HUES64 (cell line): ENCODE data around the gene TYSND1.

Source experiments
- H3K27ac ChIP-seq: 2 replicates; pipeline ENCODE4 v1.7.0; 2013; ENCODE audit warnings: low read depth, low read length, inconsistent platforms
- H3K27me3 ChIP-seq: 2 replicates; pipeline ENCODE4 v1.6.1; 2013; ENCODE audit warnings: mild to moderate bottlenecking, low read length; ENCODE audit not compliant: insufficient read depth
- H3K36me3 ChIP-seq: 2 replicates; pipeline ENCODE4 v1.6.1; 2013; ENCODE audit warnings: mild to moderate bottlenecking, low read length; ENCODE audit not compliant: insufficient read depth
- H3K4me1 ChIP-seq: 2 replicates; pipeline ENCODE4 v1.6.1; 2013; ENCODE audit warnings: mild to moderate bottlenecking, low read length, moderate library complexity; ENCODE audit not compliant: insufficient read depth
- H3K4me3 ChIP-seq: 2 replicates; pipeline ENCODE4 v1.5.1; 2013; ENCODE audit warnings: mild to moderate bottlenecking, low read length, moderate library complexity
- H3K9ac ChIP-seq: 2 replicates; pipeline ENCODE4 v1.6.1; 2013; ENCODE audit warnings: mild to moderate bottlenecking, low read depth, low read length
- H3K9me3 ChIP-seq: 2 replicates; pipeline ENCODE4 v1.6.1; 2013; ENCODE audit warnings: low read depth, low read length; ENCODE audit not compliant: insufficient read depth
- WGBS: fragments of 150-250, 120-280 bp; methylation state at CpG from one replicate; pipeline ENCODE4 v1.1.7; 2013; ENCODE audit warnings: missing lambda C conversion rate; 5-methylcytosine and 5-hydroxymethylcytosine counted together

The TYSND1 gene

DNA sequence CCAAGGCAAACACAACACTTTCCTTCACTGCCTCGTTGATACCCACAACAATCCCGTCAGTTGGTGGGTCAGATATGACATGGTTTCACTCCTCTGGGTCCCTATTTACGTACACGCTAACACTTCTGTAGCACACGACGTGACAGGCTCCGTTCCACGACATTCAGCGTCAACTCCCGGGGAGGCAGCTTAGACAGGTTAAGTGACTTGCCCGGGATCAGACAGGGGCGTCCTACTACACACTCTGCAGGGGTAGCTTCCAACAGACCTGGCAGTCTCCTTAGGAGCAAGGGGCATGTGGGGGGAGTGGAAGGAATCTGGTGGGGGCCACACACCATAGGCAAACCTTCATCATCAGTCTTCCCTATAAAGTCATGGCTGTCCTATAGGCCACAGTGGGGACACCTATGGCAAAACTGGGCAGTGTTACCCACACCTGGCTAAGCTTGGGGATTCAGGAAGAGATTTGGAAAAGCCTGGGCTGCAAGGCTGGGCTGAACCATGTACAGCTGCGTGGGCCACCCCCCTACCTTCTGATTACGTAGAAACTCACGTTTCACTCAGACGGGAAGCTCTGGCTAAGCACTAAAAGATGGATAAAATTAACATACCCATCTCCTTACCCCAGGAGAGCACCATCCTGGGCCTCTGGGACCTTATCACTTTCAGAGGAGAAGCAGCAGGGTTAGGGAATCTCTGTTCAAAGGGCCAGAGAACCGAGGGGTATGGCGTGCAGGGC lies 2.0 kb downstream of the TYSND1 start:
- 79% methylated on average over 18 of the region's 18 CpGs for WGBS
- H3K9ac ChIP-seq: no peak overlapping the region
- no peaks in the 10 kb centered on the region for H3K9me3 ChIP-seq
- peaks cover 7% of the 10 kb centered on the region for H3K27me3 ChIP-seq
- H3K4me3 ChIP-seq: peak overlapping the region; percentile 89
- peaks cover 3% of the 10 kb centered on the region; the same call in 1 of the 2 replicates for H3K36me3 ChIP-seq
- H3K4me1 ChIP-seq: peaks cover 6% of the 10 kb centered on the region; the same call in 1 of the 2 replicates
- H3K27ac ChIP-seq: no peak overlapping the region

DNA sequence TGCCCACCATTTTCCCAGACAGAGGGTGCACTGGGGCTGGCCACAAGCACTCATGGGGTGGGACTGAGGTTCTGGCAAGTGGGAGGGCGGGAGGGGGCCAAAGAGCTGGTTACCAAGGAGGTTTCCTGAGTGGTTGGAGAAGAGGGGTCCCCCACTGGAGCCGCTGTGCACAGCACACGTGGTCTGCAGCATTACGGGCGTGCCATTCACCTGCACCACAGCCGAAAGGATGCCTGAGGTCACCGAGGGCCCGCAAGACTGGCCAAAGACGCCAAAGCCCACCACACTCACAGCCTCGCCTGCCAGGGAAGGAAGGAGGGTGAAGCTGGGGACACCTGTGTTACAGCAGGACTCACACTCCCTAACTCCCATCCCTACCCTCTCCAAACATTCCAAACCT lies 3.9 kb downstream of the TYSND1 start:
- Histone ChIP-seq H3K4me3 (no peak overlapping the region), H3K27ac (no peak overlapping the region), H3K4me1 (peaks cover 5% of the 10 kb centered on the region; the same call in 1 of the 2 replicates), H3K36me3 (no peaks in the 10 kb centered on the region), H3K9me3 (no peaks in the 10 kb centered on the region), H3K9ac (no peak overlapping the region), H3K27me3 (peaks cover 7% of the 10 kb centered on the region)
- WGBS: 90% methylated on average over 10 of the region's 10 CpGs

DNA sequence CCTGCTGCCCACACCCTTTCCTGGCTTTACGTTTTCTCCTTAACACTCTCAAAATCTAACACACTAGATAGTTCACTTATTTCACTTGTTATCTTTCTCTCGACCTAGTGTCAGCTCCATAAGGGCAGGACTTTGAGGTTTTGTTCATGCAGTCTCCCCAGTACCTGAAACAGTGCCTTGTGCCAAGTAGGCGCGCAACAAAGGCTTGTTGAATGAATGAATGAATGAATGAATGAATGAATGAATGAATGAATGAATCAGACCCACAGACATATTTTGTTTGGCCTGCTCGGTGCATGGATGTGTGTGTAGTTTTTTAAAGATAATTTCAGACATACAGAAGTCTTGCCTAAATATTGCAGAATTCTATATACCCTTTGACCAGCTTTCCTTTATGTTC lies 6.2 kb downstream of the TYSND1 start:
- no peaks in the 10 kb centered on the region for H3K36me3 ChIP-seq
- H3K27ac ChIP-seq: no peak overlapping the region
- WGBS: 87% methylated on average over 5 of the region's 5 CpGs
- H3K9me3 ChIP-seq: no peaks in the 10 kb centered on the region
- no peaks in the 10 kb centered on the region; the same call in 1 of the 2 replicates for H3K4me1 ChIP-seq
- peaks cover 6% of the 10 kb centered on the region for H3K27me3 ChIP-seq
- H3K4me3 ChIP-seq: no peak overlapping the region
- no peak overlapping the region for H3K9ac ChIP-seq

DNA sequence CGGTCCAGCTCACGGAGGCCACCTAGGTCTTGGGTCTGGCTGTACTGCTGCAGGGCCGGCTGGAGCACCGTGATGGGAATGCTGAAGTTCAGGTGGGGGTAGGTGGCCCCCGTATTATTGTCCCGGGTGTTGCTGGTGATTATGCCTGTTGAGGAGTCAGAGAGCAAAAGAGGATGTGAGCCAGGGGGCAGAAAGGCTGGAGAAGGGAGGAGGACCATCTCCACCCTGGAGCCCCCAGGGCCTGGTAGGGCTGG lies 6.6 kb downstream of the TYSND1 start:
- Histone ChIP-seq H3K9ac (no peak overlapping the region), H3K27ac (no peak overlapping the region), H3K9me3 (no peaks in the 10 kb centered on the region), H3K4me3 (no peak overlapping the region), H3K4me1 (no peaks in the 10 kb centered on the region), H3K27me3 (peaks cover 2% of the 10 kb centered on the region), H3K36me3 (no peaks in the 10 kb centered on the region)
- WGBS: 95% methylated on average over 6 of the region's 6 CpGs

DNA sequence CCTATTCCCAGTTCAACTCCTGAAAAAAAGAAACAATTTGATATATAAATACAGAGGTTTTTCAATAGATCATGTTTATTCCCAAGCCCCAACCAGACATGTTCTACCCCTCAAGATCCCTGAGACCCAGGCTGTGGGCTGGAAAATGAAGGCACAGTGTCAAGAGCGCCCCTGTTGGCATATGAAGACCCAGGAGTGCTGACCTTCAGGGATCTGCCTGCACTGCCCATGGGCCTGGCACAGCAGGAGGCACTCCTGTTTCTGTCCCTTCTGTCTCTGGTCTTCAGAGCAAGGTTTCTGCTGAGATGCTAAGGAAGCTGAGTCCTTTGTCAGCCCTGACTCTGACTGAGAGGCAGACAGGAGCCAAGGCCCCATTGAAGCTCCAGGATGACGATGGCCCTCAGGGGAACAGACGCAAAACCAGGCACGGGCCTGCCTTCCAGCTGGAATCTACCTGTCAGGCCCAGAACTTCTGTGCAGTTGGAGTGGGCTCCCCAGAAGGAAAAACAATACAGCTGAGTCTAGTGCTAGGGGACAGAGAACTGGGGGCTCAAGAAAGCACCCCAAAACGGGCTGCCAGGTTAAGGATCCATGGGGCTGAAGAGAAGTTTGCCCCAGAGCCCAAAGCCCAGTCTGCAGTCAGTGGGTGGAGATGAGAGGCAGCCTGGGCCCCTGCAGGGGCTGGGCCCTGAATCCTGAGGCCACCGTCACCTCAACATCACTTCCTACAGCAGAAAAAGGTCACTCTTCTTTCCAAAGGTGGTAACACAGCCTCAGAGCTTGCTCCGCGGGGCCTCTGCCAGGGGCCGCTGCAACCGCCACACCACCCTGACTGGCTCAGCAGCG lies 7.1 kb downstream of the TYSND1 start:
- Histone ChIP-seq H3K4me1 (no peaks in the 10 kb centered on the region), H3K36me3 (no peaks in the 10 kb centered on the region), H3K27ac (no peak overlapping the region), H3K4me3 (no peak overlapping the region), H3K9me3 (no peaks in the 10 kb centered on the region), H3K27me3 (no peaks in the 10 kb centered on the region), H3K9ac (no peak overlapping the region)
- 94% methylated on average over 11 of the region's 11 CpGs for WGBS

DNA sequence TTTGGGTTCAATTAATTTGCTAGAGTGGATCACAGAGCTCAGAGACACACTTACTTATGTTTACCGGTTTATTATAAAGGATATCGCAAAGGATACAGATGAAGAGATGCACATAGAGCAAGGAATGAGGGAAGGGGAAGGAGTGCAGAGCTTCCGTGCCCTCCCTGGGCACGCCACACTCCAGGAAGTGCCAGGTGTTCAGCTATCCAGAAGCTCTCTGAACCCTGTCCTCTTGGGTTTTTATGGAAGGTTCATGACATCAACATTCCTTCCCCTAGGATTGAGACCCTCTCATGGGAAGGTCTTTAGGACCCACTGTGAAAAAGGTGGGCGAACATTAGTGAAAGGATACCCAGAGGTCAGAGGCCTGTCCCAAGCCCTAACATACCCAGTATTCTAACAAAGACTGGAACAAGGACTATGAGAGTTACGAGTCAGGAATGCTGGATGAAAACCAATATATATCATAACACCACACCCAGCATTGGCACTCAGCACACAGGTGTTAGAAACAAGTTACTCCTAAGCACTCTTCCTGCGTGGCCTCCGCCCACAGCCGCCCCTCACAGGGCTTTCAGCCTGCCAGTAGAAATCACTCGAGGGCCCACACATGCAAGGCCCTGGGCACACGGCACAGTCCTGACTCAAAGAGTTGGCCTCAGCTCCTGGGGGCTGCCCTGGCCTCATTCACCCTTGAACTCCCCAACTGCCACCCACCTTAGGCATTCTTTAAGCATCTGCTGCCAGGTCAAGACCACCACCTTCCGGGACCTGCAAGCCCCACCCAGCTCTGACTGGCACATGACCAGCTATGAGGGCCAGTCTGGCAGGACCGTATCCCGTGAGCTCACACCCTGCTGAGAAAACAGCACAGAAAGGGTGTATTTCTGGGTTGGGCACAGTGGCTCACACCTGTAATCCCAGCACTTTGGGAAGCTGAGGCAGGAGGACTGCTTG lies 8.3 kb downstream of the TYSND1 start:
- peaks cover 7% of the 10 kb centered on the region for H3K27me3 ChIP-seq
- H3K9ac ChIP-seq: no peak overlapping the region
- no peak overlapping the region for H3K27ac ChIP-seq
- H3K4me3 ChIP-seq: no peak overlapping the region
- H3K4me1 ChIP-seq: 0 out of 2 replicates have a peak, but pooled peaks cover under 1% of the 10 kb centered on the region
- WGBS: 94% methylated on average over 14 of the region's 14 CpGs
- no peaks in the 10 kb centered on the region for H3K9me3 ChIP-seq
- H3K36me3 ChIP-seq: no peaks in the 10 kb centered on the region

DNA sequence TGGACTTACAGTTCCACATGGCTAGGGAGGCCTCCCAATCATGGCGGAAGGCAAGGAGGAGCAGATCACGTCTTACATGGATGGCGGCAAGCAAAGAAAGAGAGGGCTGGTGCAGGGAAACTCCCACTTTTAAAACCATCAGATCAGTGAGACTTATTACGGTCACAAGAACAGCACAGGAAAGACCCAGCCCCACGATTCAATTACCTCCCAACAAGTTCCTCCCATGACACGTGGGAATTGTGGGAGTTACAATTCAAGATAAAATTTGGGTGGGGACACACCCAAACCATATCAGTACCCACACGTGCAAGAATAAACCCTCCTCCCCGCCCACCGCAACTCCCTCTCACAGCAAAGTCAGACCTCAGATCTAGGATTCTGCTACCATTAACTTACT lies 9.4 kb downstream of the TYSND1 start:
- H3K9me3 ChIP-seq: no peaks in the 10 kb centered on the region
- H3K36me3 ChIP-seq: no peaks in the 10 kb centered on the region
- no peak overlapping the region for H3K27ac ChIP-seq
- no peak overlapping the region for H3K9ac ChIP-seq
- H3K4me3 ChIP-seq: no peak overlapping the region
- 84% methylated on average over 8 of the region's 9 CpGs for WGBS
- peaks cover 18% of the 10 kb centered on the region for H3K27me3 ChIP-seq
- H3K4me1 ChIP-seq: 0 out of 2 replicates have a peak, but pooled peaks cover 4% of the 10 kb centered on the region

DNA sequence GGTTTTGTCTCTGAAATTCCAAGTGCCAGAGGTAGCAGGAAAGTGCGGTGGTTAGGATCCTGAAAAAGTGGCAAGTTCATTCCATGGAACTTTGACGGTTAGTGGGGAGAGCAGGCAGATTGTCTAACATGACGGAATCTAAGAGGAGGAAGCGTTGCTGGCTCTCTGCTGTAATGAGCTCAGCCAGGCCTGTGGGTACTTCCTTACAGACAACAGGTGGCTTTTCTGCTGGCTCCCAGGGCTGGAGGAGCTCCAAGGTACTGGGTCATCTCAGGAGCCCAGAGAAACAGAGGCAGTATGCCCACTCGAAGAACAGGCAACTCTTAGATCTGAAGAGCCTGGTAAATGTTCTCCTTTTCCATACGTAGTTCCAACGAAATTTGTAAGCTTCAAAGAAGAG lies 10.8 kb downstream of the TYSND1 start:
- no peak overlapping the region for H3K4me3 ChIP-seq
- no peaks in the 10 kb centered on the region for H3K9me3 ChIP-seq
- H3K9ac ChIP-seq: no peak overlapping the region
- H3K36me3 ChIP-seq: no peaks in the 10 kb centered on the region
- peaks cover 31% of the 10 kb centered on the region for H3K27me3 ChIP-seq
- no peak overlapping the region for H3K27ac ChIP-seq
- 0 out of 2 replicates have a peak, but pooled peaks cover 4% of the 10 kb centered on the region for H3K4me1 ChIP-seq
- WGBS: 90% methylated on average over 7 of the region's 7 CpGs

DNA sequence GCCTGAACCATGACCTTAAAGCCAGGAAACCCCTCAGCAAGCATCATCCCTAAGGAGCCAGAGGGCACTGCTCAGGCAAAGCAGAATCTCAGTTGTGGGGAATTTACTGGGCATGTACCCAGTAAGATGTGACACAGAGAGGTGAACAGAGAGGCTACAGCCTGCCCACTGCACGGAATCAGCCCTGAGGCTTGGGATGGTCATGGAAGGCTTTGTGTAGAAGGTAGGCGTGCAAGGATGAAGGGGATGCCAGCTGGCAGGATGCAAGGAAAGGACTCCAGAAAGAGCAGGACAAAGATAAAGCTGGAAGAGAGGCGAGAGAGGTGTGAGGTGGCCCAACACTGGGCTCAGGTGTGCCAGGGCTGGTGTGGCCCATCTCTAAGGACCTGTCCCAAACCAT lies 11.5 kb downstream of the TYSND1 start:
- Histone ChIP-seq H3K4me1 (0 out of 2 replicates have a peak, but pooled peaks cover 4% of the 10 kb centered on the region), H3K36me3 (no peaks in the 10 kb centered on the region)

DNA sequence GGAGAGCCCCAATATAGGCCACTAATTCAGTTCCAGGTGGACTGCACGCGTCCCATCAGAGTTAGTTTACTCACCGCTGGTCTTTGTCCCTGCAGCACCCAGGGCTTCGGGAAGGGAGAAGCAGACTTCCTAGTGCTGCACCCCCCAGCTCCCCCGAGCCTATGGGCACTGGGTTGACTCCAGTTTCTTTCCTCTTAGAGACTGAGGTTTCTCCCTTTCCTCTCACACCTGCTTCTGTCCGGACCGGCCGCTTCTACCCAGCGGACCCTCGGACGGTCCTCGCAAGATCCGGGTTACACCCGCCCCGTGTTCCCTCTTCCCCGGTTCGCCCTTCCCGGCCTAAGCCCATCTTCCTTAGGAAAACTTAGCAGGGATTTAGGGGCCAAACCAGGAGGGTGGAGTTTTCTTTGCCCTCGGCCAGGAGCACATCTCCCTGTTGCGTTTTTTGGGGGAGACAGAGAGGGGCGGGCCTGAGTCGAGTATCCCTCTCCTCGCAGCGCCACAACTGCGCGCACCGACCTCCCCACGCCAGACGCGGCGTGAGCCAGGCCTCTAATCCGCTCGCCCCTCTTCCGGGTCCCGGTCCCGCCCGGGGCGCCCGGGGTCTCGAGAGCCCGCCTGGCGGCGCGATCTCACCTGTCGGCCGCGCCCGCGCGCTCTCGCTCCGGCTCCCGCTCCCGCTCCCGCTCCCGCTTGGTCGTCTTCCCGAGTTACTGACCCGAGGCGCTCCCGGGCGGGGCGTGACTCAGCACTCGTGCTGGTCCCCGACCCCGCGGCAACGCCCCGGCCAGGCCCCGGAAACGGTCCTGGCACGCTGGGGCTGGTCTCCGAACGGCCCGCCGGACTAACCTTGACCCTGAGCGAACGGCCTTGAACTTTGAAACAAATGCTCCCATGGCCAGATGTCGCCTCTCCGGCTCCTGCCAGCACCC lies 14.1 kb downstream of the TYSND1 start, which contains the start of gene AIFM2:
Gene AIFM2, minus strand, starts transcription at position 728 of the 932 bp plus-strand sequence. CDS start 8,741 bp downstream, outside the sequence.
- peak within 1 kb of the TSS; percentile 57; the same call in 1 of the 2 replicates for H3K27ac ChIP-seq
- peak within 1 kb of the TSS; percentile 71 for H3K4me3 ChIP-seq
- peaks cover 34% of the 10 kb centered on the region for H3K27me3 ChIP-seq
- H3K36me3 ChIP-seq: no peaks in the 10 kb centered on the region
- WGBS: 8% methylated on average over 80 of the region's 80 CpGs
- H3K9me3 ChIP-seq: no peaks in the 10 kb centered on the region
- H3K4me1 ChIP-seq: 0 out of 2 replicates have a peak, but pooled peaks cover 4% of the 10 kb centered on the region
- peak within 1 kb of the TSS; percentile 75 for H3K9ac ChIP-seq

More for the DNA sequence above, 11.5 kb downstream of the TYSND1 start:
- Histone ChIP-seq H3K27ac (no peak overlapping the region), H3K27me3 (peaks cover 34% of the 10 kb centered on the region), H3K4me3 (no peak overlapping the region), H3K9me3 (no peaks in the 10 kb centered on the region), H3K9ac (no peak overlapping the region)
- WGBS: 95% methylated on average over 3 of the region's 3 CpGs
